ENCODE measurements around the gene AQP5.
A peak's percentile ranks its signal among the peaks of the same experiment; 100 is the strongest.

The AQP5 gene

GRCh38 chr12:49945394-49946080, 16.1 kb upstream of the AQP5 start:
- DNase-seq (ENCODE audit: insufficient read length, low spot score) (peak; percentile 84), FAIRE-seq (peak; percentile 44)
- TF ChIP-seq, protein P1, sequence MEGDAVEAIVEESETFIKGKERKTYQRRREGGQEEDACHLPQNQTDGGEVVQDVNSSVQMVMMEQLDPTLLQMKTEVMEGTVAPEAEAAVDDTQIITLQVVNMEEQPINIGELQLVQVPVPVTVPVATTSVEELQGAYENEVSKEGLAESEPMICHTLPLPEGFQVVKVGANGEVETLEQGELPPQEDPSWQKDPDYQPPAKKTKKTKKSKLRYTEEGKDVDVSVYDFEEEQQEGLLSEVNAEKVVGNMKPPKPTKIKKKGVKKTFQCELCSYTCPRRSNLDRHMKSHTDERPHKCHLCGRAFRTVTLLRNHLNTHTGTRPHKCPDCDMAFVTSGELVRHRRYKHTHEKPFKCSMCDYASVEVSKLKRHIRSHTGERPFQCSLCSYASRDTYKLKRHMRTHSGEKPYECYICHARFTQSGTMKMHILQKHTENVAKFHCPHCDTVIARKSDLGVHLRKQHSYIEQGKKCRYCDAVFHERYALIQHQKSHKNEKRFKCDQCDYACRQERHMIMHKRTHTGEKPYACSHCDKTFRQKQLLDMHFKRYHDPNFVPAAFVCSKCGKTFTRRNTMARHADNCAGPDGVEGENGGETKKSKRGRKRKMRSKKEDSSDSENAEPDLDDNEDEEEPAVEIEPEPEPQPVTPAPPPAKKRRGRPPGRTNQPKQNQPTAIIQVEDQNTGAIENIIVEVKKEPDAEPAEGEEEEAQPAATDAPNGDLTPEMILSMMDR (IDR thresholded peaks at IDR 0.05; ENCODE audit: insufficient read depth, missing control alignments) = peak; percentile 86

DNA sequence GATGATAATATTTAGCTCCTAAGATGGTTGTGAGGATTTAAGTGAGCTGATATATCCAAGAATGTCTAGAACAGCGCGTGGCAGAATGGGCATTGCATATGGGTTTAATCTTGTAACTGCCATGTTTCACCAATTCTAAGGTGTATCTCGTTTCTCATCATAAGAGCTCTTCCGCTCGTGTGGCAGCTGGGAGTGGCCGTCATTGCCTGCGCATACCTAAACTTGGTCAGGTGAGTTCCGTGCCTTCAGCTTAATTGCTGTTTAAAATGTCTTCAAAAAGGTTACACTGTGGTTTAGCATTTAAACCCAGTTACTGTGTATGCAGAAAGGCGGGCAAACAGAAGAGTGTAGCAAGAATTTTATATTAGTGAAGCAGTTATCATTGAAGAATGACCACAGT, 15.6 kb upstream of the AQP5 start:
- DNase-seq (ENCODE audit: insufficient read length, low spot score) = no peak
- FAIRE-seq = no peak
- TF ChIP-seq, protein P1 (IDR thresholded peaks at IDR 0.05; ENCODE audit: insufficient read depth, missing control alignments) = no peak

DNA sequence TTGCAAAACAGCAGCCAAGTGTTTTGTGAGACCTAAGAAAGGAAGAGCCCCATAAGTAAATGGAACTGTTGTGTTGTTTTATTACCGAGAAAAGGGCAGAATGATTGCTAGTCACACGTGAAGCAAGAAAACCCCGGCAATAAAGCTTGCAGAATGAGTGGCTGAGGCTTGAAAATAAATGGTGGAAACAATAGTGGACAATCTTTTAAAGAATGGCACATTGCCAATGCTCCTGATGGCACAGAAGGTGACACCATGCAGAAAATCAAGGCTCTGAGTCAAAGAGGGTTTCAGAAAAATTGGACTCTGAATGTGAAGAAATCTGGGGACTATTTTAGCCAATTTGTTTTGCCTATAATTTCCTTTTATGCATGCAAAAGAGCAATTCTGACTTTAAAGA, 15.2 kb upstream of the AQP5 start:
- DNase-seq (ENCODE audit: insufficient read length, low spot score) (no peak), FAIRE-seq (no peak)
- TF ChIP-seq, protein P1 (IDR thresholded peaks at IDR 0.05; ENCODE audit: insufficient read depth, missing control alignments) = no peak

DNA sequence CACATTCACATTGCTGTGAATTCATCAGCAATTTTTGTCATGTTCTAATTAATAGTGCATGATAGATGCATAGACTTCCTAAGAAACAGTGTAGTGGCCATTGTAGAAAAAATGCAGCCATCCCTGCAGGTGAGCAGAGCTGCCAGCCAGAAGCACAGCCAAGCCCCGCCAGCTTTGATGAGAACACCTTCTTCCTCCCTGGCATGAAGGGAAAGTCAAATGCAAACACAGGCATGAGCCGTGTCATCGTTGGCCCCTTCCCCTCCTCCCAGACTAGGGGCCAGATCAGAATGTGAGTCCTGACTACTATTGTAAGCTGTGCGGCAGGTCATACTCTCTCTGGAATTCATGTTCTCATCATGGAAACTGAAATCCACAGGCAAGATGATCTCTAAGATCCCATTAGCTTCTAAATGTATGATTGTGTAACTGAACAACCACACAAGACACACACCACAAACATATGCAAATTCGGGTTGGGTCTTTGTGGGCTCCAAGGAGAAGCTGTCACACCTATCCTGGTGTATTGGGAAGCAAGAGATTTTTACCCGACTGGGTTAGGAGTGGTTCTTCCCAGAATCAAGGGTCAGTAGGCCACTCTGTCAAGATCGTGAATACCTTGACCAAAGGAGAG, 14.0 kb upstream of the AQP5 start:
- no peak for FAIRE-seq
- no peak for DNase-seq (ENCODE audit: insufficient read length, low spot score)
- TF ChIP-seq, protein P1 (IDR thresholded peaks at IDR 0.05; ENCODE audit: insufficient read depth, missing control alignments) = no peak

GRCh38 chr12:49948866-49949845, 12.5 kb upstream of the AQP5 start:
- DNase-seq (ENCODE audit: insufficient read length, low spot score) (no peak), FAIRE-seq (no peak)
- TF ChIP-seq, protein P1 (IDR thresholded peaks at IDR 0.05; ENCODE audit: insufficient read depth, missing control alignments) = no peak

DNA sequence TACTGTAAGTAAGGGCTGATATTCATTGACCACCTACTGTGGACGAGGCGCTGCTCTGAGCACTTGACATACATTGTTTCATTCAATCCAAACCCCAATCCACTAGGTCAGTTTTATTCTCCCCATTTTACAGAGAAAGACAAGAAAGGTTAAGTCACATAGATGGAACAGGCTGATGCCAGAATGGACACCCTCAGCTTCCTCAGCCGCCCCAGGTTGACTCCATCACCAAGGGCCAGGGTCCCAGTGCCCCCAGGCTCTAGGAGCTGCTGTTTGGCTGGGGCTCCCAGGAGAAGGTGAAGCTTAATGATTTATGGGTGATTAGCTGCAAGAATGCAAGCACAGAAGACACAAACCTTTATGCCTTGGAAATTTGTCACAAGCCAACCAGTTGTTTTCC, 11.8 kb upstream of the AQP5 start:
- DNase-seq (ENCODE audit: insufficient read length, low spot score) = no peak
- no peak for FAIRE-seq
- TF ChIP-seq, protein P1 (IDR thresholded peaks at IDR 0.05; ENCODE audit: insufficient read depth, missing control alignments) = no peak
